Parathyroid adenoma (tissue), 2 donors: ENCODE results near the gene PBXIP1.
"Not testable (repeated sequence)": the region's sequence is repeated elsewhere in the genome, so short reads cannot be mapped to it uniquely, and the experiment has no call there.

Source experiments
- H2AFZ ChIP-seq: fragments of 300-600 bp; sonication (generic); one replicate; pipeline ENCODE4 v1.7.0; 2017; ENCODE audit warnings: antibody characterized with exemption, mild to moderate bottlenecking
- H3K27ac ChIP-seq: fragments of 300-600 bp; sonication (generic); one replicate; pipeline ENCODE4 v1.7.0; 2017
- H3K27me3 ChIP-seq: fragments of 300-600 bp; sonication (generic); one replicate; pipeline ENCODE4 v1.7.0; 2017; ENCODE audit warnings: low read length; ENCODE audit not compliant: control insufficient read depth, insufficient read depth
- H3K36me3 ChIP-seq: fragments of 300-600 bp; sonication (generic); one replicate; pipeline ENCODE4 v1.7.0; 2017; ENCODE audit warnings: low read length; ENCODE audit not compliant: control insufficient read depth, insufficient read depth
- H3K4me1 ChIP-seq: fragments of 300-600 bp; sonication (generic); one replicate; pipeline ENCODE4 v1.7.0; 2017; ENCODE audit warnings: control low read depth
- H3K4me2 ChIP-seq: fragments of 300-600 bp; sonication (generic); one replicate; pipeline ENCODE4 v1.7.0; 2017; ENCODE audit warnings: low read length
- H3K4me3 ChIP-seq: fragments of 300-600 bp; sonication (generic); one replicate; pipeline ENCODE4 v1.7.0; 2017; ENCODE audit warnings: low read depth, low read length
- H3K79me2 ChIP-seq: fragments of 300-600 bp; sonication (generic); one replicate; pipeline ENCODE4 v1.7.0; 2017; ENCODE audit warnings: control low read depth
- H3K9ac ChIP-seq: fragments of 300-600 bp; sonication (generic); one replicate; pipeline ENCODE4 v1.7.0; 2017; ENCODE audit warnings: mild to moderate bottlenecking
- H3K9me3 ChIP-seq: fragments of 300-600 bp; sonication (generic); one replicate; pipeline ENCODE4 v1.7.0; 2017; ENCODE audit warnings: low read length; ENCODE audit not compliant: control insufficient read depth
- CTCF ChIP-seq: fragments of 300-600 bp; sonication (generic); IDR thresholded peaks from one replicate; pipeline ENCODE4 v1.7.0; 2017; ENCODE audit warnings: antibody characterized with exemption, mild to moderate bottlenecking
- donor health status: primary hyperparathyroidism.

PBXIP1 gene

GRCh38 chr1:154990276-154990675 is 34.4 kb upstream of the PBXIP1 start:
- no peaks in the 10 kb centered on the region for H3K36me3 ChIP-seq
- no peak for TF ChIP-seq CTCF
- no peak overlapping the region for H3K27ac ChIP-seq
- no peak overlapping the region for H2AFZ ChIP-seq
- H3K27me3 ChIP-seq = no peaks in the 10 kb centered on the region
- no peaks in the 10 kb centered on the region for H3K79me2 ChIP-seq
- no peaks in the 10 kb centered on the region for H3K9me3 ChIP-seq
- no peak overlapping the region for H3K4me2 ChIP-seq
- no peak overlapping the region for H3K9ac ChIP-seq
- no peak overlapping the region for H3K4me3 ChIP-seq
- no peaks in the 10 kb centered on the region for H3K4me1 ChIP-seq

- no peaks in the 10 kb centered on the region for H3K4me1 ChIP-seq
- H3K9me3 ChIP-seq = no peaks in the 10 kb centered on the region
- no peak overlapping the region for H3K27ac ChIP-seq
- no peaks in the 10 kb centered on the region for H3K27me3 ChIP-seq
- no peak overlapping the region for H3K4me2 ChIP-seq
- no peaks in the 10 kb centered on the region for H3K79me2 ChIP-seq
- no peak overlapping the region for H3K4me3 ChIP-seq
- H3K9ac ChIP-seq = no peak overlapping the region
- H2AFZ ChIP-seq = no peak overlapping the region
- H3K36me3 ChIP-seq = no peaks in the 10 kb centered on the region
- no peak for TF ChIP-seq CTCF
These were observed 33.4 kb upstream of the PBXIP1 start for GRCh38 chr1:154989195-154989860.

DNA sequence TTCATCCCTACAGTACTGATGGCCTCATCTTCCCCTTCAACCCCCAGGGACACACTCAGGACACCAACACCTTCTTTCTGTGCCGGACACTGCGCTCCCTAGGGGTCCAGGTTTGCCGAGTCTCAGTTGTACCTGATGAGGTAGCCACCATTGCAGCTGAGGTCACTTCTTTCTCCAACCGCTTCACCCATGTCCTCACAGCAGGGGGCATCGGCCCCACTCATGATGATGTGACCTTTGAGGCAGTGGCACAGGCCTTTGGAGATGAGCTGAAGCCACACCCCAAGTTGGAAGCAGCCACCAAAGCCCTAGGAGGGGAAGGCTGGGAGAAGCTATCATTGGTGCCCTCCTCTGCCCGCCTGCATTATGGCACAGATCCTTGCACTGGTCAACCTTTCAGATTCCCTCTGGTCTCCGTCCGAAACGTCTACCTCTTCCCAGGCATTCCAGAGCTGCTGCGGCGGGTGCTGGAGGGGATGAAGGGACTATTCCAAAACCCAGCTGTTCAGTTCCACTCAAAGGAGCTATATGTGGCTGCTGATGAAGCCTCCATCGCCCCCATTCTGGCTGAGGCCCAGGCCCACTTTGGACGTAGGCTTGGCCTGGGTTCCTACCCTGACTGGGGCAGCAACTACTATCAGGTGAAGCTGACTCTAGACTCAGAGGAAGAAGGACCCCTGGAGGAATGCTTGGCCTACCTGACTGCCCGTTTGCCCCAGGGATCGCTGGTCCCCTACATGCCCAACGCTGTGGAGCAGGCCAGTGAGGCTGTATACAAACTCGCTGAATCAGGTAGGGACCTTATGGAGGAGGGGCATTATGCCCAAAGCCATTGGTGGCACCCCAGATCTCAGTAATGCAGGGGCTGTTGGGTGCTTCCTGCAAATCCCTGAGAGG is 32.4 kb upstream of the PBXIP1 start:
- Histone ChIP-seq H3K79me2 (peaks cover 5% of the 10 kb centered on the region), H3K27ac (no peak overlapping the region), H3K27me3 (no peaks in the 10 kb centered on the region), H2AFZ (no peak overlapping the region), H3K9me3 (no peaks in the 10 kb centered on the region), H3K36me3 (no peaks in the 10 kb centered on the region), H3K9ac (no peak overlapping the region), H3K4me1 (no peaks in the 10 kb centered on the region), H3K4me3 (no peak overlapping the region), H3K4me2 (no peak overlapping the region)
- TF ChIP-seq CTCF = no peak

DNA sequence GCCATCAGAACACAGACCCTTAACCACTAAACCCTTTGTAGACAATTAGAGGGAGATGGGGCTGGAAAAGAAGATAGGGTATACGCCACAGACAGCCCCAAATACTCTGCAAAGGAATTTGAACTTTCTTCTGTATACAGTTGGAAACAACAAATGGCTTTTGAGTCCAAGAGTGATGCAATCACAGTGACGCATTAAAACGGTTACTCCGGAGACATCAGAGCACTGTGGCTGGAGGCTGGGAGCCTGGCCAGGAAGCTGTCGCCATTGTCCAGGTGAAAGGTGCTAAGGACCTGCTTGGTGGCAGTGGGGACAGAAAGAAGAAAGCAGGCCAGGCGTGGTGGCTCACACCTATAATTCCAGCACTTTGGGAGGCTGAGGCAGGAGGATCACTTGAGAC is 31.4 kb upstream of the PBXIP1 start:
- Histone ChIP-seq H3K4me1 (no peaks in the 10 kb centered on the region), H3K27me3 (no peaks in the 10 kb centered on the region), H3K36me3 (no peaks in the 10 kb centered on the region), H3K27ac (no peak overlapping the region), H3K9ac (no peak overlapping the region), H3K4me2 (no peak overlapping the region), H3K9me3 (no peaks in the 10 kb centered on the region), H2AFZ (no peak overlapping the region), H3K4me3 (no peak overlapping the region), H3K79me2 (peaks cover 5% of the 10 kb centered on the region)
- TF ChIP-seq CTCF = no peak

GRCh38 chr1:154986736-154987135 is 30.8 kb upstream of the PBXIP1 start:
- not testable (repeated sequence) for H3K4me3 ChIP-seq, H3K27me3 ChIP-seq, H3K4me2 ChIP-seq, H3K9me3 ChIP-seq, H3K27ac ChIP-seq, H2AFZ ChIP-seq, H3K9ac ChIP-seq, H3K79me2 ChIP-seq, H3K4me1 ChIP-seq, H3K36me3 ChIP-seq
